ENCODE data around the gene HMBS.

GRCh38 chr11:119106564-119107537 lies 22.2 kb downstream of the HMBS start, which contains the start of gene C2CD2L:
- TF ChIP-seq POLR2AphosphoS5 (IDR thresholded peaks at IDR 0.05; ENCODE audit: low read depth): peak; percentile 43; the same call in 1 of the 2 replicates
- TF ChIP-seq CTCF (conservative IDR thresholded peaks at IDR 0.05; ENCODE audit: low read depth in 2 of 2): no peak
- TF ChIP-seq REST (IDR thresholded peaks at IDR 0.05; ENCODE audit: unreplicated experiment): no peak
- TF ChIP-seq EZH2 (IDR thresholded peaks at IDR 0.05; ENCODE audit: low read depth, unreplicated experiment): no peak
- no peak for TF ChIP-seq ETS1 (IDR thresholded peaks at IDR 0.05)
- TF ChIP-seq ZNF114 (CRISPR knock-in tag; IDR thresholded peaks at IDR 0.05): no peak

Data from GM23338 (cell line).